ENCODE results near the gene IGFBP3.

DNA sequence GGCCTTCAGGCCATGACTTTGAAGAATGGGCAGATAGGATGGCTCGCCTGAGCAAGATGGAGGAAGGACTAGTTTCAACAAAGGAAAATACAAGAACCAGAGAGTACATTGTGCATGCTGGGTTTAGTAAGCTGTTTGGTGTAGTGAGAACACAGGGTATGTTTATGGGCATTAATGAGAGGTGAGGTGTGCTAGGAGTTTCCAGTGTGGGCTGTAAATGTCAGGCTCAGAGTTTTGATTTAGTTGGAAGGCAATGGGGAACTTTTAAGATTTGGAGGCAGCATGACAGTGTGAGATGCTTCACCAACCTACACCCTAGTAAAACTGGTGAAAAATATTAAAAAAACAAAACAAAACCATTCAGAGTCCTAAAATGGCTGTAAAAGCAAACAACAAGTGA lies 19.5 kb downstream of the IGFBP3 start:
- no peak for TF ChIP-seq POLR2A (IDR thresholded peaks at IDR 0.05; ENCODE audit: low read length)
- TF ChIP-seq GATA1 (IDR thresholded peaks at IDR 0.05; ENCODE audit: low read depth, low read length), result no peak
